Activated CD4-positive, alpha-beta T cell treated with anti-CD3 and anti-CD28 coated beads, Interleukin-2, amount 10 ng/mL, durations not matched to agents 7 days and 5 days (primary cell): Measurements from ENCODE around the gene GTF3C5. TPM values are rescaled to one million over a fixed set of nuclear protein-coding genes. Genes with fewer than 3 reads are reported as not detected.
"Not testable (repeated sequence)": the region's sequence is repeated elsewhere in the genome, so short reads cannot be mapped to it uniquely, and the experiment has no call there.

ENCODE experiments used
- CTCF ChIA-PET: fragments of 350-600 bp; sonication (Branson Sonifier 250); formaldehyde crosslinking; loops from one replicate; lab custom pipeline; 2021; ENCODE audit warnings: antibody characterized with exemption; lab: Charles Lee
- POLR2A ChIA-PET: fragments of 350-600 bp; sonication (Branson Sonifier 250); formaldehyde crosslinking; loops from one replicate; lab custom pipeline; 2021; ENCODE audit warnings: antibody characterized with exemption; lab: Charles Lee
- DNase-seq: peaks from one replicate; pipeline ENCODE4 v3.0.0-alpha.2; 2020
- H3K27ac Mint-ChIP-seq: one replicate; pipeline ENCODE4 v1.8.0; 2021; ENCODE audit warnings: mild to moderate bottlenecking, moderate library complexity, mixed read lengths
- H3K27me3 Mint-ChIP-seq: one replicate; pipeline ENCODE4 v1.8.0; 2021; ENCODE audit warnings: mixed read lengths
- H3K36me3 Mint-ChIP-seq: one replicate; pipeline ENCODE4 v1.8.0; 2021; ENCODE audit warnings: low read depth, mixed read lengths
- H3K4me1 Mint-ChIP-seq: one replicate; pipeline ENCODE4 v1.8.0; 2021; ENCODE audit warnings: mixed read lengths
- H3K4me3 Mint-ChIP-seq: one replicate; pipeline ENCODE4 v1.8.0; 2021; ENCODE audit warnings: mild to moderate bottlenecking, moderate library complexity, mixed read lengths
- H3K9me3 Mint-ChIP-seq: one replicate; pipeline ENCODE4 v1.8.0; 2021; ENCODE audit warnings: mixed read lengths
- total RNA-seq, 2 experiments: library from RNA; stranded (reverse); gene quantifications; one replicate each; pipeline ENCODE4 v1.2.3, GENCODE V29; 2021

GTF3C5 gene
- total RNA-seq, 2 experiments from 2014 or later, result 75.1 to 87.9 TPM

DNA sequence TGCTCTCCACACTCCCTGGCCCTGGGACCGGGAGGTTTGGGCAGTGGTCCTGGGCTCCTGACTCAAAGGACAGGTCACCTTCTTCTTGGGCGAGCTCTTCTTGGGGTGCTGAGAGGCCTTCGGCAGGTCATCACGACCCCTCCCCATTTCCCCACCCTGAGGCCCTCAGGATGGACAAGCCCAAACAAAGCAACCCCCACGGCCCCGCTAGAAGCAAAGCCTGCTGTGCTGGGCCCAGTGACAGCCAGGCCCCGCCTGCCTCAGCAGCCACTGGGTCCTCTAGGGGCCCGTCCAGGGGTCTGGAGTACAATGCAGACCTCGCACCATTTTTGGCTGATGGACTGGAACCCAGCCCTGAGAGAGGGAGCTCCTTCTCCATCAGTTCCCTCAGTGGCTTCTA, 52.9 kb downstream of the GTF3C5 start:
- CTCF ChIA-PET, H3K27ac Mint-ChIP-seq, H3K4me1 Mint-ChIP-seq, H3K4me3 Mint-ChIP-seq, H3K36me3 Mint-ChIP-seq, H3K9me3 Mint-ChIP-seq, POLR2A ChIA-PET, DNase-seq: not testable (repeated sequence)
- peaks cover 12% of the 10 kb centered on the region for H3K27me3 Mint-ChIP-seq

DNA sequence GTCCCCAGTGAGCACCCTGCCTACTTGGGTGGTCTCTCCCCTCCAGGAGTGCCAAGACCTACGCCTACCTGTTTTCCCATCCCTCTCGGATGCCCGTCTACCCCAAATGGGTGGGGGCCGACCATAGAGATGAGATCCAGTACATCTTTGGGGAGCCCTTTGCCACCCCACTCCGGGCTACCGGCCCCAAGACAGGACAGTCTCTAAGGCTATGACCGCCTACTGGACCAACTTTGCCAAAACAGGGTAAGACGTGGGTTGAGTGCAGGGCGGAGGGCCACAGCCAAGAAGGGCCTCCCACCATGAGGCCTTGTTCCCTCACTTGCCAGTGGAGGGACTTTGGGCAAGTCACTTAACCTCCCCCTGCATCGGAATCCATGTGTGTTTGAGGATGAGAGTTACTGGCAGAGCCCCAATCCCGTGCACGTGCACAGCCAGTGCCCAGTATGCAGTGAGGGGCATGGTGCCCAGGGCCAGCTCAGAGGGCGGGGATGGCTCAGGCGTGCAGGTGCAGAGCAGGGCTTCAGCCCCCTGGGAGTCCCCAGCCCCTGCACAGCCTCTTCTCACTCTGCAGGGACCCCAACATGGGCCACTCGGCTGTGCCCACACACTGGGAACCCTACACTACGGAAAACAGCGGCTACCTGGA, 55.5 kb downstream of the GTF3C5 start:
- H3K4me3 Mint-ChIP-seq, H3K4me1 Mint-ChIP-seq, H3K36me3 Mint-ChIP-seq, H3K27me3 Mint-ChIP-seq, H3K9me3 Mint-ChIP-seq, H3K27ac Mint-ChIP-seq, POLR2A ChIA-PET, CTCF ChIA-PET, DNase-seq: not testable (repeated sequence)

DNA sequence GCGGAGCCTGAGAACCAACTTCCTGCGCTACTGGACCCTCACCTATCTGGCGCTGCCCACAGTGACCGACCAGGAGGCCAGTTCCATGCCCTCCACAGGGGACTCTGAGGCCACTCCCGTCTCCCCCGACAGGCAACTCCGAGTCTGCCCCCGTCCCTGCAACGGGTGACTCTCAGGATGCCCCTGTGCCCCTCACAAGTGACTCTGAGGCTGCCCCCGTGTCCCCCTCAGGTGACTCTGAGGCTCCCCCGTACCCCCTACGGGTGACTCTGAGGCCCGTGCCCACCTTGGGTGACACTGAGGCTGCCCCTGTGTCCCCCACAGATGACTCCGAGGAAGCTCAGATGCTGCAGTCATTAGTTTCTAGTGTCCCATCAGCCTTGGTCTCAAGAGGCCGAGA, 56.1 kb downstream of the GTF3C5 start:
- H3K4me1 Mint-ChIP-seq, result peaks cover 1% of the 10 kb centered on the region
- POLR2A ChIA-PET, result no interaction called here
- no peaks in the 10 kb centered on the region for H3K9me3 Mint-ChIP-seq
- CTCF ChIA-PET, result no interaction called here
- H3K27me3 Mint-ChIP-seq, result no peaks in the 10 kb centered on the region
- no peaks in the 10 kb centered on the region for H3K36me3 Mint-ChIP-seq
- DNase-seq, result no peak
- H3K27ac Mint-ChIP-seq, result no peak overlapping the region
- H3K4me3 Mint-ChIP-seq, result no peak overlapping the region

DNA sequence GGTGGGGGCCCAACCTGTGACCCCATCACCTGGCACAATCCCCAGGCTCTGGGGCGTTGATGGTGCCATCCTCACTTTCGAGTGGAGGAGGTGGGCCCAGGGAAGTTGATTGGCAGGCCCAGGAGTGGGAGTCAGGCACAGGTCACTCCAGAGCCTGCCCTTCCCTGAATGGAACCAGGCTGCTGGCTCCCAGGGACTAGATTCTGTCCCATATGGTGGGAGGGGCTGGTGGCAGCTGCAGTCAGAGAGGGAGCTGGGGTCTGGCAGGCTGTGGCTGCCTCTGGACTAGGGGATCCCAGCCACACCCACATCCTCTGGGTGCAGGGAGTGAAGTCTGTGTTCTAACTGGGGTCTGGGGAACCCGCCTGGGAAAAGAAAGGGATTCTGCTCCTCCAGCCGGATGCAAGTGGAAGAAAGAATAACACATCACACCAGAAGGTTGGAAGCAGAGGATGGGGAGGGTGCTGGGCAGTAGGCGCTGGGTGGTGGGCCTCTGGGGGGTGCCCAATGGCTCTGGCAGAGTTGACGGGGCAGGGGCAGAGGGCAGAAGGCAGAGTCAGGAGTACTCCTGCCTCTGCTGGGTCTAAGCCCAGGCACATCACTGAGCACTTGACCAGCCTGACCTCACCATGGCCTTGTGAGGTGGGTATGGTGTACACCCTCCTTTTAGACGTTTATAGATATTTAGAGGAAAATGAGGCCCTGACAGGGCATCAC, 56.8 kb downstream of the GTF3C5 start:
- POLR2A ChIA-PET, result no interaction called here

DNA sequence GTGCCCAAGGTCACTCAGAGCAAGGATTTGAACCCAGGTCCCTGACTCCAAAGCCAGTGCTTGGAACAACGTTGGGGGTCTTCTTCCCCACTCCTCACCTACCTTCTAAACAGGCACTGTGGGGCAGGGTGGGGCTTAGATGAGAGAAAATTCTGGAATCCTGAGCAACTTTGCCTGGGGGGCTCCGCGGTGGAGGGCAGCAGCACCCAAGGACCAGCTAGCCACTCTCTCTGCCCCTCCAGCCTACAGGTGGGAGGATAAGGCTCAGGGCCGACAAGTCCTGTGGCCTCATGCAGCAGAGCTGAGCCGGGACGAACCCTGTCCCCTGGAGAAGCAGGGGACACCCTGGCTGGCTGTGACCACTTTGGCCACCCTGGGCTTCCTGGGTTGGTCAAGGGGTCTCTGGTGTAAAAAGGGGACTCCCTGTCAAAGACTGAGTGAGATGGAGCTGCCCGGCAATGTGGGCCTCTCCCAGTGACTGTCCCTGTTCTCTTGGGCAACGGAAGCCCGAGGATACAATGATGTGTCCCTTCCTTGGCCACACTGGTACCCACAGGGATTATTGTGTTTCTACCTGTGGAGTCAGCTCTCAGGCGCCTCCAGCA, 57.5 kb downstream of the GTF3C5 start:
- no peaks in the 10 kb centered on the region for H3K9me3 Mint-ChIP-seq
- CTCF ChIA-PET, result no interaction called here

More for the DNA sequence above, 56.8 kb downstream of the GTF3C5 start:
- Mint-ChIP-seq H3K27ac (no peak overlapping the region), H3K27me3 (no peaks in the 10 kb centered on the region), H3K9me3 (no peaks in the 10 kb centered on the region), H3K4me1 (peaks cover 1% of the 10 kb centered on the region), H3K4me3 (no peak overlapping the region), H3K36me3 (no peaks in the 10 kb centered on the region)
- CTCF ChIA-PET, result no interaction called here
- no peak for DNase-seq

DNA sequence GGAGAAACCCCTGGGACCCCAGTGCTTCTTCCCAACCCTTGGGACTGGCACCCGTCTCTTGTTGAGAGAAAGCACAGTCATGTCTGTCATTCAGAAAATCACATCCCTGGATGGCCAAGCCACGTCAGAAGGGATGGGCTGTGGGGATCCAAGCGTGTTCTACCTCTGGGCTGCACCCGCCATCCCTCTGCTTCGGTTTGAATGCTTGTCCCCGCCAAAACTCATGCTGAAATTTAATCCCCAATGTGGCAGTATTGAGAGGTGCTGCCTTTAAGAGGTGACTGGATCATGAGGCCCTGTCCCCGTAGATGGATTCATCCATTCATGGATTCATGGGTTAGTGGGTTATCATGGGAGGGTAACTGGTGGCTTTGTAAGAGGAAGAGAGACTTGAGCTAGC, 58.0 kb downstream of the GTF3C5 start:
- ChIA-PET POLR2A (no interaction called here), CTCF (no interaction called here)
- Mint-ChIP-seq H3K4me1 (no peaks in the 10 kb centered on the region), H3K9me3 (no peaks in the 10 kb centered on the region), H3K27ac (no peak overlapping the region), H3K4me3 (no peak overlapping the region), H3K27me3 (no peaks in the 10 kb centered on the region), H3K36me3 (no peaks in the 10 kb centered on the region)
- no peak for DNase-seq

More for the DNA sequence above, 57.5 kb downstream of the GTF3C5 start:
- Mint-ChIP-seq H3K36me3 (no peaks in the 10 kb centered on the region), H3K4me1 (no peaks in the 10 kb centered on the region), H3K4me3 (no peak overlapping the region), H3K27me3 (no peaks in the 10 kb centered on the region), H3K27ac (no peak overlapping the region)
- no peak for DNase-seq
- POLR2A ChIA-PET, result no interaction called here

DNA sequence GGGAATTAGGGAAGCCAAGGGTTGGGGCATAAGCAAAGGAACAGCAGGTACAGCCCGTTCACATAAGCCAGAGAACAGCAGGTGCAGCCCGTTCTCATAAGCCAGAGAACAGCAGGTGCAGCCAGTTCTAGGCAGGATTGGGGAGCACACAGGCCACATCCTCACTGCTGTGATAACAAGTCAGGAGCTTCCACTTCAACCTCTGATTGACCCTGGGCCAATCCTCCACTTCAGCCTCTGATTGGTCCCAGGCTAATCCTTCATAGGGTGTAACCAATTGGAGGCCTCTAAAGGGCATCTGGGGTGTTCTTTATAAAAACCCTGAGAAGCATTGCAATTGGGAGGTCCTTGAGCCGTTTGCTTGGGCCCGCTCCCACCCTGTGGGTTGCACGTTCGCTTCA, 58.5 kb downstream of the GTF3C5 start:
- Mint-ChIP-seq H3K36me3 (no peaks in the 10 kb centered on the region), H3K4me3 (no peak overlapping the region), H3K4me1 (no peaks in the 10 kb centered on the region), H3K27me3 (no peaks in the 10 kb centered on the region), H3K27ac (no peak overlapping the region), H3K9me3 (no peaks in the 10 kb centered on the region)
- ChIA-PET POLR2A (no interaction called here), CTCF (interaction anchor here (0.7 to 1.1 kb wide), 2 partner anchors 67 to 401 kb away, joined by 3 to 4 read pairs; no protein-coding TSS in a partner anchor)
- no peak for DNase-seq

DNA sequence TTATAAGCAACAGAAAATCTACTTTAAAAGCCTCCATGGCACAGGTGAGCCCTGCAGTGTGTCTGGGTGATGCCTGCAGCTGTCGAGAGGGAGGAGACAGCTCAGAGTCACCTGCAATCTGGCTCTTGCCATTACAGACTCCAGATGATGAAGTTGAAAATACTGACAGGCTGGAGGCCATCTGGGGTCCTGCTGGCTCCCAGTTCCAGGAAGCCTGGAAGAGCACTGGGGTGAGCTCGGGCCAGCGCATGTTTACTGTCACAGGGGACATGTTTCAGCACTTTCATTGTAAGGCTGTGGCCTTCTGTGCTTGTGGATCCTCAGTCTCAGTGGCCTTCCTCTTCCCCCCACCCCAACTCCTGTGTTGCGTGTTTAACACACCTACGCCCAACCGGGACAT, 59.4 kb downstream of the GTF3C5 start:
- Mint-ChIP-seq H3K27ac (no peak overlapping the region), H3K36me3 (peaks cover 2% of the 10 kb centered on the region), H3K27me3 (no peaks in the 10 kb centered on the region), H3K4me1 (no peaks in the 10 kb centered on the region), H3K4me3 (no peak overlapping the region), H3K9me3 (peaks cover under 1% of the 10 kb centered on the region)
- DNase-seq, result no peak
- CTCF ChIA-PET, result interaction anchor here (0.7 to 1.1 kb wide), 2 partner anchors 68 to 400 kb away, joined by 3 to 4 read pairs; no protein-coding TSS in a partner anchor
- POLR2A ChIA-PET, result no interaction called here

DNA sequence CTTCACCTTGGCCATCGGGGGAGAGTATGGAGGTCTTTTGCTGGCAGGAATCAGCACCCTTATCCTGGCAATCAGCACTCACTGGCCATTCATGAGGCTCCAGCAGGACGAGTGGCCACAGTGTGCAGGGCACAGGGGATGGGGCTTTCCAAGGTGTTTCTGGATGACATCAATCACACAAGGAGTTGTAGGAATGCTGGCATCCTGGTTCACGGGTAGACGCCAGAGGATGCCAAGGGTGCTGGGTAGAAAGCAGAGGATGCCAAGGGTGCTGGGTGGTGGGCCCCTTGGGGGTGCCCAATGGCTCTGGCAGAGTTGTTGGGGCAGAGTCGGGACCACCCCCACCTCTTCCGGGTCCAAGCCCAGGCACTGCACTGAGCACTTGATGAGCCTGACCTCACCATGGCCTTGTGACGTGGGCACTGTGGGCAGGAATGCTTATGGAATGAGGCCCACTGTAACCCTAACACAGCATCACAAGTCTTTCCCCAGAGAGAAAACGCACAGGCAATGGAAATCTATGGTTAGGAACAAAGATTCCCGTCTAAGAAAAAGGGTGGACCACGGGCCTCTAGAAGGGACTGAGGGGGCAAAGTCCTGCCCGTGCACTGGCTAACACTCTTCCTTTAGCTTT, 60.1 kb downstream of the GTF3C5 start:
- no peak overlapping the region for H3K27ac Mint-ChIP-seq
- ChIA-PET CTCF (interaction anchor here (1.0 kb wide), 1 partner anchor 22 kb away, joined by 3 read pairs; no protein-coding TSS in a partner anchor), POLR2A (no interaction called here)
- H3K4me1 Mint-ChIP-seq, result no peaks in the 10 kb centered on the region
- peaks cover 3% of the 10 kb centered on the region for H3K9me3 Mint-ChIP-seq
- no peaks in the 10 kb centered on the region for H3K27me3 Mint-ChIP-seq
- DNase-seq, result no peak
- peaks cover 7% of the 10 kb centered on the region for H3K36me3 Mint-ChIP-seq
- H3K4me3 Mint-ChIP-seq, result no peak overlapping the region

DNA sequence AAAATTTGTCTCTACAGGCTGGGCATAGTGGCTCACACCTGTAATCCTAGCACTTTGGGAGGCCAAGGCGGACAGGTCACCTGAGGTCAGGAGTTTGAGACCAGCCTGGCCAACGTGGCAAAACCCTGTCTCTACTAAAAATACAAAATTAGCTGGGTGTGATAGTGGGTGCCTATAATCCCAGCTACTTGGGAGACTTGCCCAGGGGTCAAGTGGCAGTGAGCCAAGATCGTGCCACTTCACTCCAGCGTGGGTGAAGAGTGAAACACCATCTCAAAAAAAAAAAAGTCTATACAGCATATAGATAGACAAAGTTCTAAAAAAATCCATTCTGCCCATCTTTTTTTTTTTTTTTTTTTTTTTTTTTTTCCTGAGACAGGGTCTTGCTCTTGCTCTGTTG, 63.6 kb downstream of the GTF3C5 start:
- H3K27ac Mint-ChIP-seq, H3K27me3 Mint-ChIP-seq, POLR2A ChIA-PET, H3K4me3 Mint-ChIP-seq, DNase-seq, H3K4me1 Mint-ChIP-seq: not testable (repeated sequence)
- Mint-ChIP-seq H3K36me3 (peaks cover 42% of the 10 kb centered on the region), H3K9me3 (peaks cover 13% of the 10 kb centered on the region)
- CTCF ChIA-PET, result interaction anchor here (0.6 kb wide), 1 partner anchor 524 kb away, joined by 3 read pairs; no protein-coding TSS in a partner anchor

DNA sequence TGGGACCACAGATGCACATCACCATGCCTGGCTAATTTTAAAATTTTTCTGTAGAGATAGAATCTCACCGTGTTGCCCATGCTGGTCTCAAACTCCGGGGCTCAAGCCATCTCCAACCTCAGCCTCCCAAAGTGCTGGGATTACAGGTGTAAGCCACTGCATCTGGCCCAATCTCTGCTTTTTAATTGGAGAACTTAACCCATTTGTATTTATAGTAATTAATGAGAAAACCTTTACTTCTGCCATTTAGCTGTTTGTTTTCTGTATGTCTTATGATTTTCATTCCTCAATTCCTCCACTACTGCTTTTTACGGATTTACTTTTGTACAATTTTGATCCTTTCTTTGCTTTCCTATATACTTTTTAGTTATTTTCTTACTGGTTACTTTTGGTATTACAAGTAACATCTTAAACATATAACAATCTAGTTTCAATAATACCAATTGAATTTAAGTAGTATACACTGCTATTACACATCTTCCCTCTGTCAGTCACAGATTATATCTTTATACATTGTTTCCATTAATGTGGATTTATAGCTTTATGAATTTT, 64.1 kb downstream of the GTF3C5 start:
- no peaks in the 10 kb centered on the region for H3K4me1 Mint-ChIP-seq
- no peak for DNase-seq
- H3K36me3 Mint-ChIP-seq, result peaks cover 46% of the 10 kb centered on the region
- H3K4me3 Mint-ChIP-seq, result no peak overlapping the region
- H3K27ac Mint-ChIP-seq, result no peak overlapping the region
- H3K27me3 Mint-ChIP-seq, result no peaks in the 10 kb centered on the region
- peaks cover 13% of the 10 kb centered on the region for H3K9me3 Mint-ChIP-seq
- CTCF ChIA-PET, result interaction anchor here (0.6 kb wide), 1 partner anchor 524 kb away, joined by 3 read pairs; no protein-coding TSS in a partner anchor
- POLR2A ChIA-PET, result no interaction called here

DNA sequence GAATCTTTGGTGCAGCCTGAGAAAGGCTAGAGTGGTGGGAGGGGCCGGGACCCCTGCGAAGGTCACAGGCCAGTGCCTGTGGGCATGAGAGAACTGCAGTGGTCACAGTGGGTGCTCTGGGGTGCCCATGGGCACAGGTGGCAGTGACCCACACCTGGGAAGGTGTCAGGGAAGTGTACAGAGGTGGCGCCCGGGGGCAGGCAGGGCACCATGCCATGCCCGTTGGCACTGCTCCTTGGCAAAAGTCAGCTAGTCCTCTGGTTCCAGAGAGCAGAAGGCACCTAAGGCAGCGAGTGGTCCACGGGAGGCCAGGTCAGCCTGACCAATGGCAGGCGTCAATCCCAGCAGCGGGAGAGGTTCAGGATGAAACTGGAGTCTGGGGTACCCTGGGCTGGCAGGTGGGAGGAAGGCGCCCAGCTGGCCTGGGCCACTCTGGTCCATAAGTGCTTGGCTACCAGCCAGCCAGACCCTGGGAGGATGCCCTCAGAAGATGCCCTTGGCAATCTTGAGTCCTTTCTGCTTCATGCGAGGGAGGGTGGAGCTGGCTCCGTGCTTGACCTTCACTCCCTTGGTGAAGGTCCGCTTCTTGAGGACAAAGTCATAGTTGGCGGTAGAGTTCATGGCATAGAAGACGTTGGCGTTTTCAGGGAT, 67.4 kb downstream of the GTF3C5 start:
- Mint-ChIP-seq H3K9me3 (peaks cover 13% of the 10 kb centered on the region), H3K4me1 (no peaks in the 10 kb centered on the region), H3K27me3 (no peaks in the 10 kb centered on the region), H3K36me3 (peaks cover 70% of the 10 kb centered on the region), H3K4me3 (no peak overlapping the region), H3K27ac (no peak overlapping the region)
- DNase-seq, result no peak
- ChIA-PET CTCF (interaction anchor here (0.8 to 1.6 kb wide), 4 partner anchors 12 to 61 kb away, joined by 3 to 4 read pairs (median 4); no protein-coding TSS in a partner anchor), POLR2A (no interaction called here)
